Measurements from ENCODE around the gene BAIAP2L1. TPM values are rescaled to one million over a fixed set of nuclear protein-coding genes. Genes with fewer than 3 reads are reported as not detected.

The BAIAP2L1 gene
- total RNA-seq, 2 experiments from 2014 or later: 0.89 to 1.0 TPM

GRCh38 chr7:98244871-98245270, 156.0 kb downstream of the BAIAP2L1 start:
- DNase-seq: no peak
- H3K27ac Mint-ChIP-seq: no peak overlapping the region
- no peaks in the 10 kb centered on the region for H3K27me3 Mint-ChIP-seq (ENCODE audit: low read depth)
- ChIA-PET CTCF (no interaction called here), POLR2A (no interaction called here)
- no peaks in the 10 kb centered on the region for H3K9me3 Mint-ChIP-seq (ENCODE audit: insufficient read depth)
- ATAC-seq: no peak
- peaks cover 24% of the 10 kb centered on the region for H3K4me1 Mint-ChIP-seq (ENCODE audit: low read depth)
- H3K4me3 Mint-ChIP-seq: no peak overlapping the region
- H3K36me3 Mint-ChIP-seq (ENCODE audit: low read depth): peaks cover 25% of the 10 kb centered on the region

GRCh38 chr7:98242934-98243333, 158.0 kb downstream of the BAIAP2L1 start:
- Mint-ChIP-seq H3K9me3 (ENCODE audit: insufficient read depth) (no peaks in the 10 kb centered on the region), H3K4me1 (ENCODE audit: low read depth) (peaks cover 8% of the 10 kb centered on the region), H3K4me3 (no peak overlapping the region), H3K27me3 (ENCODE audit: low read depth) (no peaks in the 10 kb centered on the region), H3K36me3 (ENCODE audit: low read depth) (peaks cover 16% of the 10 kb centered on the region), H3K27ac (no peak overlapping the region)
- DNase-seq: no peak
- ChIA-PET CTCF (no interaction called here), POLR2A (no interaction called here)
- no peak for ATAC-seq

- Mint-ChIP-seq H3K9me3 (ENCODE audit: insufficient read depth) (no peaks in the 10 kb centered on the region), H3K27ac (no peak overlapping the region), H3K27me3 (ENCODE audit: low read depth) (no peaks in the 10 kb centered on the region), H3K4me1 (ENCODE audit: low read depth) (peaks cover 5% of the 10 kb centered on the region), H3K4me3 (no peak overlapping the region), H3K36me3 (ENCODE audit: low read depth) (peaks cover 13% of the 10 kb centered on the region)
- ChIA-PET POLR2A (no interaction called here), CTCF (no interaction called here)
- DNase-seq (no peak), ATAC-seq (no peak)
Measured at GRCh38 chr7:98242342-98242741, 158.5 kb downstream of the BAIAP2L1 start.

- Mint-ChIP-seq H3K36me3 (ENCODE audit: low read depth) (peaks cover 12% of the 10 kb centered on the region), H3K27ac (no peak overlapping the region), H3K27me3 (ENCODE audit: low read depth) (no peaks in the 10 kb centered on the region), H3K9me3 (ENCODE audit: insufficient read depth) (no peaks in the 10 kb centered on the region), H3K4me3 (no peak overlapping the region), H3K4me1 (ENCODE audit: low read depth) (peaks cover 3% of the 10 kb centered on the region)
- peak; percentile 27 for ATAC-seq
- DNase-seq: no peak
- ChIA-PET POLR2A (no interaction called here), CTCF (no interaction called here)
Measured at GRCh38 chr7:98241674-98242241, 159.1 kb downstream of the BAIAP2L1 start.

Other genes starting within 250 kb of the BAIAP2L1 start
- gene BHLHA15, start 189.7 kb downstream of the BAIAP2L1 start, total RNA-seq: not detected
- 10 to 100 TPM; 49.3 to 55.9 TPM for gene TECPR1, start 148.9 kb downstream of the BAIAP2L1 start, total RNA-seq
- 10 to 100 TPM; 35.0 to 35.5 TPM for gene BRI3, start 119.4 kb downstream of the BAIAP2L1 start, total RNA-seq
- gene NPTX2, start 216.2 kb upstream of the BAIAP2L1 start, total RNA-seq: not detected

Measured in activated CD8-positive, alpha-beta T cell treated with anti-CD3 and anti-CD28 coated beads, Interleukin-2, amount 10 ng/mL, durations not matched to agents 7 days and 5 days (primary cell).